PC-3 (cell line): ENCODE data around the gene ABHD16A. TPM values are rescaled to one million over a fixed set of nuclear protein-coding genes. Genes with fewer than 3 reads are reported as not detected.

Experiments
- ATAC-seq: fragments of 200-7000 bp; cut with Tn5 transposase; 2 replicates; pipeline ENCODE4 v1.9.1; 2020; ENCODE audit warnings: mild to moderate bottlenecking, moderate library complexity
- BruUV-seq: library from RNA; stranded (reverse); fragments of 400-500 nt; replicated peaks from 2 replicates; lab custom pipeline; 2021; lab: Mats Ljungman, UMichigan
- CTCF ChIA-PET: fragments of 300-600 bp; sonication (Branson Sonifier 250); formaldehyde crosslinking; loops from one replicate; lab custom pipeline; 2022; ENCODE audit warnings: antibody characterized with exemption; lab: Charles Lee
- POLR2A ChIA-PET: fragments of 300-600 bp; sonication (Branson Sonifier 250); formaldehyde crosslinking; loops from one replicate; lab custom pipeline; 2022; ENCODE audit warnings: antibody characterized with exemption; ENCODE audit not compliant: unreplicated experiment; lab: Charles Lee
- DNase-seq: peaks from one replicate; pipeline ENCODE4 v3.0.0-alpha.2; 2015
- H2AFZ ChIP-seq: fragments of 300-600 bp; sonication (generic); 2 replicates; pipeline ENCODE4 v1.6.0; 2016; ENCODE audit warnings: antibody characterized with exemption, low read length
- H3F3A ChIP-seq: fragments of 300-600 bp; sonication (generic); one replicate; pipeline ENCODE4 v1.6.0; 2017; ENCODE audit warnings: antibody characterized with exemption, low read length, control low read depth, mild to moderate bottlenecking; ENCODE audit not compliant: unreplicated experiment
- H3K27ac ChIP-seq: fragments of 300-600 bp; sonication (generic); 2 replicates; pipeline ENCODE4 v1.5.1; 2016; ENCODE audit warnings: mild to moderate bottlenecking, low read length
- H3K27me3 ChIP-seq: fragments of 300-600 bp; sonication (generic); 2 replicates; pipeline ENCODE4 v1.6.1; 2016; ENCODE audit warnings: low read length, mixed read lengths
- H3K36me3 ChIP-seq: fragments of 300-600 bp; sonication (generic); 2 replicates; pipeline ENCODE4 v1.6.1; 2016; ENCODE audit warnings: low read depth, mixed run types, low read length, mixed read lengths
- H3K4me1 ChIP-seq: fragments of 300-600 bp; sonication (generic); 2 replicates; pipeline ENCODE4 v1.5.1; 2016; ENCODE audit warnings: low read length; ENCODE audit not compliant: insufficient read depth
- H3K4me2 ChIP-seq: fragments of 300-600 bp; sonication (generic); 2 replicates; pipeline ENCODE4 v1.6.0; 2016; ENCODE audit warnings: low read length
- H3K4me3 ChIP-seq: fragments of 300-600 bp; sonication (generic); 2 replicates; pipeline ENCODE4 v1.5.1; 2016; ENCODE audit warnings: mild to moderate bottlenecking, low read length, mixed read lengths
- H3K79me2 ChIP-seq: fragments of 300-600 bp; sonication (generic); 2 replicates; pipeline ENCODE4 v1.6.1; 2017; ENCODE audit warnings: low read length, mixed read lengths
- H3K9ac ChIP-seq: fragments of 300-600 bp; sonication (generic); 2 replicates; pipeline ENCODE4 v1.6.0; 2016; ENCODE audit warnings: mild to moderate bottlenecking, low read length
- H3K9me2 ChIP-seq: fragments of 300-600 bp; sonication (generic); replicated peaks from 2 replicates; pipeline ENCODE4 v1.6.1; 2016; ENCODE audit warnings: mixed run types, low read length, mixed read lengths
- H3K9me3 ChIP-seq: fragments of 300-600 bp; sonication (generic); 2 replicates; pipeline ENCODE4 v1.6.1; 2016; ENCODE audit warnings: low read length, mixed read lengths
- H4K20me1 ChIP-seq: fragments of 300-600 bp; sonication (generic); 2 replicates; pipeline ENCODE4 v1.6.1; 2016; ENCODE audit warnings: low read length, mixed read lengths
- CTCF ChIP-seq: fragments of 300-600 bp; sonication (generic); conservative IDR thresholded peaks from 2 replicates; pipeline ENCODE4 v1.5.1; 2017; ENCODE audit warnings: antibody characterized with exemption, low read depth, mild to moderate bottlenecking, low read length
- EZH2 ChIP-seq: fragments of 300-600 bp; sonication (generic); IDR thresholded peaks from one replicate; pipeline ENCODE4 v1.6.1; 2017; ENCODE audit warnings: antibody characterized with exemption, mild to moderate bottlenecking, low read length; ENCODE audit not compliant: unreplicated experiment
- EZH2phosphoT487 ChIP-seq: fragments of 300-600 bp; sonication (generic); IDR thresholded peaks from 2 replicates; pipeline ENCODE4 v1.6.1; 2018; ENCODE audit warnings: mild to moderate bottlenecking, antibody characterized with exemption, low read length, borderline replicate concordance
- intact Hi-C: fragments of 100-400 bp; cut with micrococcal nuclease; formaldehyde crosslinking; loops from 2 replicates; pipeline ENCODE4 v1.9.0; 2023
- total RNA-seq: library from RNA; depleted of rRNA; stranded (reverse); fragments of >200 nt; gene quantifications from 2 replicates; pipeline ENCODE4 v1.2.3, GENCODE V29; 2014

The ABHD16A gene
- total RNA-seq, 1 experiment from 2014 or later = 52.0 TPM

DNA sequence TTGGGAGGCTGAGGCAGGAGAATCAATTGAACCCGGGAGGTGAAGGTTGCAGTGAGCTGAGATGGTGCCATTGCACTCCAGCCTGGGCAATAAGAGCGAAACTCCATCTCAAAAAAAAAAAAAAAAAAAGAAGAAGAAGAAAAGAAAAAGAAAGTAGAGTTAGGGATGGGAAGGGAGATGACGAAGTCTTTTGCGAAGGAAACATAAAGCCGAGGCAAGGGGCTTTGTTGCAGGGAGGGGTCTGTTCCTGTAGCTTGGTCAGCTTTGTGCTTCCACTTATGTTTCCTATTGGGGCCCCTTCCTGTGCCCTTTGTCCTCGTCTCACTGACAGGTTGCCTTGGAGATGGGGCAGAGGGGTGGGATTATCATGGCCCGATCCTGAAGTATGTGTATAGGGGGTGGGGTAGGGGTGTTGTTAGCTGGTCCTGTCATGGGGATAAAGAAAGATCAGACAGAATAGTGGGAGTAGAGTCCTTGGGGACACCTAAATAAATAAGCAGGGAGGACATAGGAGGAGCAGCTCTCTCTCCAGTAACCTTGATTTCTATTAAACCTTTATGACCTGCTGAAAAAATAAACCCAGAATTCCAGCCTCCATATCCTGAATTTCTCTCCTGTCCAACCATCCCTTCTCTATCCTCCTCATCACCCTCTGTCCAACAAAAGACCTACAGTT lies 34.3 kb upstream of the ABHD16A start:
- CTCF ChIA-PET = interaction anchor here (0.6 to 1.2 kb wide), 4 partner anchors 23 to 94 kb away, joined by 3 to 6 read pairs (median 4); no protein-coding TSS in a partner anchor
- TF ChIP-seq EZH2phosphoT487 (no peak), CTCF (no peak), EZH2 (no peak)
- Histone ChIP-seq H3K9me3 (no peaks in the 10 kb centered on the region), H3K27me3 (no peaks in the 10 kb centered on the region), H3F3A (no peaks in the 10 kb centered on the region), H3K4me1 (peaks cover 54% of the 10 kb centered on the region), H3K79me2 (peaks cover 53% of the 10 kb centered on the region), H3K9ac (peak overlapping the region; percentile 34), H3K27ac (peak overlapping the region; percentile 87), H4K20me1 (peaks cover 13% of the 10 kb centered on the region), H3K4me2 (peak overlapping the region; percentile 85), H3K4me3 (peak overlapping the region; percentile 40; the same call in 1 of the 2 replicates), H3K9me2 (no peaks in the 10 kb centered on the region), H3K36me3 (peaks cover 23% of the 10 kb centered on the region), H2AFZ (peak overlapping the region; percentile 44)
- POLR2A ChIA-PET = interaction anchor here (0.7 to 1.0 kb wide), 2 partner anchors 10 to 36 kb away, joined by 3 to 4 read pairs; no protein-coding TSS in a partner anchor
- intact Hi-C loops = loop anchor here (5.0 kb wide), 2 partner anchors 80 to 95 kb away; partner anchors contain the start of genes HSPA1A and HSPA1L
- no peak for DNase-seq
- ATAC-seq = no peak
- no TSS peak for BruUV-seq

DNA sequence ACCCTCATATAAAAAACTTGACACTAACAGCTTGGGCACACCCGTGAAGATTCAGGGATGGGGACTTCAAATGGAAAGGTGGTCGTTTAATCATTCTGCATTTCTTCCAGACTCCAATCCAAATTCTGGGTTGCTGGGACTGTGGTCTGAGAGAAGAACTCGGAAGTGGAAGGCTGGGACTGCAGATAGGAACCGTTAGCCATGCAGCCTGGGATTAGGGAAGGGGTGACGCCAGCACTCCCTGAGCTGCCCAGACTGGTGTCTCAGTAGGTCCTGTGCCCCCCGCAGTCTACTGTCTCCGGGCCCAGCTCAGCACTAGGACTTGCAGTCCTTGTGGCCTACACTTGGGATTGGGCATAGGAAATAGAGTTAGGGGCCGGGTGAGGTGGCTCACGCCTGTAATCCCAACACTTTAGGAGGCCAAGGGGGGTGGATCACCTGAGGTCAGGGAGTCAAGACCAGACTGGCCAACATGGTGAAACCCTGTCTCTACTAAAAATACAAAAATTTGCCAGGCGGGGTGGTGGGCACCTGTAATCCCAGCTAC lies 33.7 kb upstream of the ABHD16A start:
- H3K36me3 ChIP-seq = peaks cover 28% of the 10 kb centered on the region
- no peak for DNase-seq
- peak overlapping the region; percentile 85 for H3K4me2 ChIP-seq
- no TSS peak for BruUV-seq
- H3K4me1 ChIP-seq = peaks cover 54% of the 10 kb centered on the region
- peak overlapping the region; percentile 91 for H3K9ac ChIP-seq
- H3K4me3 ChIP-seq = peak overlapping the region; percentile 85
- H3K79me2 ChIP-seq = peaks cover 53% of the 10 kb centered on the region
- no peaks in the 10 kb centered on the region for H3K9me3 ChIP-seq
- peaks cover 13% of the 10 kb centered on the region for H4K20me1 ChIP-seq
- peak overlapping the region; percentile 63 for H2AFZ ChIP-seq
- POLR2A ChIA-PET = no interaction called here
- intact Hi-C loops = loop anchor here (5.0 kb wide), 2 partner anchors 80 to 95 kb away; partner anchors contain the start of genes HSPA1A and HSPA1L
- H3K27ac ChIP-seq = peak overlapping the region; percentile 87
- H3K9me2 ChIP-seq = no peaks in the 10 kb centered on the region
- CTCF ChIA-PET = no interaction called here
- no peaks in the 10 kb centered on the region for H3K27me3 ChIP-seq
- no peak for TF ChIP-seq EZH2phosphoT487
- TF ChIP-seq CTCF = no peak
- no peak for TF ChIP-seq EZH2
- H3F3A ChIP-seq = no peaks in the 10 kb centered on the region
- ATAC-seq = no peak
